ENCODE measurements around the gene SERPINB6.

The SERPINB6 gene

GRCh38 chr6:2960935-2961334 is 10.4 kb downstream of the SERPINB6 start:
- Mint-ChIP-seq H3K27ac (no peak overlapping the region), H3K36me3 (ENCODE audit: low read depth) (no peaks in the 10 kb centered on the region), H3K4me3 (no peak overlapping the region), H3K27me3 (no peaks in the 10 kb centered on the region), H3K4me1 (ENCODE audit: low read depth) (no peaks in the 10 kb centered on the region), H3K9me3 (no peaks in the 10 kb centered on the region)

GRCh38 chr6:2959909-2960719 is 11.3 kb downstream of the SERPINB6 start:
- Mint-ChIP-seq H3K4me3 (no peak overlapping the region), H3K9me3 (no peaks in the 10 kb centered on the region), H3K4me1 (ENCODE audit: low read depth) (no peaks in the 10 kb centered on the region), H3K36me3 (ENCODE audit: low read depth) (no peaks in the 10 kb centered on the region), H3K27ac (no peak overlapping the region), H3K27me3 (no peaks in the 10 kb centered on the region)

- H3K9me3 Mint-ChIP-seq: no peaks in the 10 kb centered on the region
- no peak overlapping the region for H3K27ac Mint-ChIP-seq
- no peak overlapping the region for H3K4me3 Mint-ChIP-seq
- no peaks in the 10 kb centered on the region for H3K4me1 Mint-ChIP-seq (ENCODE audit: low read depth)
- H3K27me3 Mint-ChIP-seq: no peaks in the 10 kb centered on the region
- H3K36me3 Mint-ChIP-seq (ENCODE audit: low read depth): no peaks in the 10 kb centered on the region
Observed at GRCh38 chr6:2958776-2959175, 12.6 kb downstream of the SERPINB6 start.

GRCh38 chr6:2958331-2958711 is 13.0 kb downstream of the SERPINB6 start:
- peaks cover under 1% of the 10 kb centered on the region for H3K36me3 Mint-ChIP-seq (ENCODE audit: low read depth)
- no peak overlapping the region for H3K27ac Mint-ChIP-seq
- H3K9me3 Mint-ChIP-seq: no peaks in the 10 kb centered on the region
- H3K4me1 Mint-ChIP-seq (ENCODE audit: low read depth): no peaks in the 10 kb centered on the region
- no peak overlapping the region for H3K4me3 Mint-ChIP-seq
- H3K27me3 Mint-ChIP-seq: no peaks in the 10 kb centered on the region

GRCh38 chr6:2957696-2958330 is 13.6 kb downstream of the SERPINB6 start:
- Mint-ChIP-seq H3K4me3 (no peak overlapping the region), H3K27me3 (no peaks in the 10 kb centered on the region), H3K36me3 (ENCODE audit: low read depth) (peaks cover 6% of the 10 kb centered on the region), H3K9me3 (no peaks in the 10 kb centered on the region), H3K4me1 (ENCODE audit: low read depth) (no peaks in the 10 kb centered on the region), H3K27ac (no peak overlapping the region)

GRCh38 chr6:2956930-2957685 is 14.3 kb downstream of the SERPINB6 start:
- Mint-ChIP-seq H3K27me3 (no peaks in the 10 kb centered on the region), H3K4me1 (ENCODE audit: low read depth) (peaks cover 6% of the 10 kb centered on the region), H3K27ac (no peak overlapping the region)

GRCh38 chr6:2953098-2953497 is 18.3 kb downstream of the SERPINB6 start:
- Mint-ChIP-seq H3K4me1 (ENCODE audit: low read depth) (peaks cover 13% of the 10 kb centered on the region), H3K36me3 (ENCODE audit: low read depth) (peaks cover 12% of the 10 kb centered on the region), H3K4me3 (no peak overlapping the region), H3K27ac (no peak overlapping the region), H3K27me3 (no peaks in the 10 kb centered on the region), H3K9me3 (no peaks in the 10 kb centered on the region)

More at GRCh38 chr6:2956930-2957685, 14.3 kb downstream of the SERPINB6 start:
- H3K36me3 Mint-ChIP-seq (ENCODE audit: low read depth): peaks cover 6% of the 10 kb centered on the region
- no peak overlapping the region for H3K4me3 Mint-ChIP-seq
- H3K9me3 Mint-ChIP-seq: no peaks in the 10 kb centered on the region

- peaks cover 16% of the 10 kb centered on the region for H3K36me3 Mint-ChIP-seq (ENCODE audit: low read depth)
- H3K27ac Mint-ChIP-seq: peak overlapping the region; percentile 61
- H3K4me1 Mint-ChIP-seq (ENCODE audit: low read depth): peaks cover 13% of the 10 kb centered on the region
- H3K4me3 Mint-ChIP-seq: peak overlapping the region; percentile 58
- H3K9me3 Mint-ChIP-seq: no peaks in the 10 kb centered on the region
- no peaks in the 10 kb centered on the region for H3K27me3 Mint-ChIP-seq
Observed at GRCh38 chr6:2952557-2953095, 18.7 kb downstream of the SERPINB6 start.

- H3K9me3 Mint-ChIP-seq: no peaks in the 10 kb centered on the region
- no peaks in the 10 kb centered on the region for H3K27me3 Mint-ChIP-seq
- peaks cover 20% of the 10 kb centered on the region for H3K36me3 Mint-ChIP-seq (ENCODE audit: low read depth)
- H3K4me3 Mint-ChIP-seq: no peak overlapping the region
- no peak overlapping the region for H3K27ac Mint-ChIP-seq
- H3K4me1 Mint-ChIP-seq (ENCODE audit: low read depth): peaks cover 13% of the 10 kb centered on the region
Observed at GRCh38 chr6:2951728-2952127, 19.6 kb downstream of the SERPINB6 start.

GRCh38 chr6:2950713-2951112 is 20.7 kb downstream of the SERPINB6 start:
- Mint-ChIP-seq H3K4me3 (no peak overlapping the region), H3K27ac (no peak overlapping the region), H3K36me3 (ENCODE audit: low read depth) (peaks cover 20% of the 10 kb centered on the region), H3K9me3 (no peaks in the 10 kb centered on the region), H3K4me1 (ENCODE audit: low read depth) (peaks cover 13% of the 10 kb centered on the region), H3K27me3 (no peaks in the 10 kb centered on the region)

GRCh38 chr6:2949536-2950083 is 21.8 kb downstream of the SERPINB6 start:
- Mint-ChIP-seq H3K9me3 (no peaks in the 10 kb centered on the region), H3K4me3 (no peak overlapping the region), H3K36me3 (ENCODE audit: low read depth) (peaks cover 20% of the 10 kb centered on the region), H3K4me1 (ENCODE audit: low read depth) (peaks cover 21% of the 10 kb centered on the region), H3K27ac (no peak overlapping the region), H3K27me3 (no peaks in the 10 kb centered on the region)

- no peak overlapping the region for H3K4me3 Mint-ChIP-seq
- no peaks in the 10 kb centered on the region for H3K27me3 Mint-ChIP-seq
- peaks cover 20% of the 10 kb centered on the region for H3K36me3 Mint-ChIP-seq (ENCODE audit: low read depth)
- no peaks in the 10 kb centered on the region for H3K9me3 Mint-ChIP-seq
- H3K4me1 Mint-ChIP-seq (ENCODE audit: low read depth): peaks cover 24% of the 10 kb centered on the region
- no peak overlapping the region for H3K27ac Mint-ChIP-seq
Observed at GRCh38 chr6:2949121-2949520, 22.2 kb downstream of the SERPINB6 start.

- Mint-ChIP-seq H3K27me3 (no peaks in the 10 kb centered on the region), H3K27ac (no peak overlapping the region), H3K4me1 (ENCODE audit: low read depth) (peaks cover 29% of the 10 kb centered on the region), H3K9me3 (no peaks in the 10 kb centered on the region), H3K4me3 (no peak overlapping the region), H3K36me3 (ENCODE audit: low read depth) (peaks cover 20% of the 10 kb centered on the region)
Observed at GRCh38 chr6:2948228-2949025, 22.9 kb downstream of the SERPINB6 start.

GRCh38 chr6:2947445-2947844 is 23.9 kb downstream of the SERPINB6 start:
- H3K9me3 Mint-ChIP-seq: no peaks in the 10 kb centered on the region
- peaks cover 13% of the 10 kb centered on the region for H3K36me3 Mint-ChIP-seq (ENCODE audit: low read depth)
- no peaks in the 10 kb centered on the region for H3K27me3 Mint-ChIP-seq
- H3K4me3 Mint-ChIP-seq: no peak overlapping the region
- H3K4me1 Mint-ChIP-seq (ENCODE audit: low read depth): peaks cover 37% of the 10 kb centered on the region
- no peak overlapping the region for H3K27ac Mint-ChIP-seq
